HepG2 (cell line): ENCODE measurements around the gene NXPH4. TPM values are rescaled to one million over a fixed set of nuclear protein-coding genes. Genes with fewer than 3 reads are reported as not detected.

ENCODE experiments used
- AGO1 ChIP-seq: fragments of 200-400 bp; formaldehyde crosslinking; IDR thresholded peaks from 2 replicates; pipeline ENCODE4 v1.6.1; 2017; ENCODE audit warnings: mild to moderate bottlenecking, low read depth, low read length, moderate library complexity; ENCODE audit not compliant: poor library complexity, severe bottlenecking
- AGO2 ChIP-seq: fragments of 200-400 bp; formaldehyde crosslinking; optimal IDR thresholded peaks from 2 replicates; pipeline ENCODE3; 2017; ENCODE audit warnings: mild to moderate bottlenecking, low read depth, low read length, moderate library complexity
- FOXP1 ChIP-seq, 2 experiments: fragments of 450-650 bp in 1 of 2; IDR thresholded peaks; 2 replicates each; pipeline ENCODE4 v1.6.1; 2017 to 2018; ENCODE audit warnings: antibody characterized with exemption in 1 of 2
- GTF3A ChIP-seq: sonication (generic); formaldehyde crosslinking; conservative IDR thresholded peaks from 2 replicates; pipeline ENCODE4 v1.4.0; 2020; ENCODE audit warnings: mild to moderate bottlenecking, missing genetic modification reagents
- HNF4G ChIP-seq, 2 experiments: sonication (generic) in 1 of 2; formaldehyde crosslinking in 1 of 2; IDR thresholded peaks; 2 replicates each; pipeline versions ENCODE4 v1.4.0 to v1.6.1; 2011 to 2020; ENCODE audit warnings: borderline replicate concordance in 2 of 2, low read depth in 2 of 2, mild to moderate bottlenecking in 2 of 2, low read length in 1 of 2, missing genetic modification reagents in 1 of 2, moderate library complexity in 1 of 2
- NFKB2 ChIP-seq: sonication (generic); formaldehyde crosslinking; IDR thresholded peaks from 2 replicates; pipeline ENCODE4 v1.4.0; 2020; ENCODE audit warnings: missing genetic modification reagents, borderline replicate concordance
- NR2F2 ChIP-seq: IDR thresholded peaks from 2 replicates; pipeline ENCODE4 v1.6.1; 2012; ENCODE audit warnings: low read depth, inconsistent platforms, borderline replicate concordance
- RORA ChIP-seq: sonication (generic); formaldehyde crosslinking; IDR thresholded peaks from 2 replicates; pipeline ENCODE4 v1.5.0; 2020; ENCODE audit warnings: mild to moderate bottlenecking, missing genetic modification reagents, moderate library complexity
- ZNF232 ChIP-seq: sonication (generic); formaldehyde crosslinking; IDR thresholded peaks from 2 replicates; pipeline ENCODE4 v1.4.0; 2020; ENCODE audit warnings: missing genetic modification reagents, borderline replicate concordance
- ZNF546 ChIP-seq: sonication (generic); formaldehyde crosslinking; conservative IDR thresholded peaks from 2 replicates; pipeline ENCODE4 v1.8.1; 2023; ENCODE audit warnings: mild to moderate bottlenecking, missing genetic modification reagents
- ZNF550 ChIP-seq: sonication (generic); formaldehyde crosslinking; IDR thresholded peaks from 2 replicates; pipeline ENCODE4 v1.4.0; 2020; ENCODE audit warnings: mild to moderate bottlenecking, missing genetic modification reagents, borderline replicate concordance
- ZNF597 ChIP-seq: sonication (generic); formaldehyde crosslinking; IDR thresholded peaks from 2 replicates; pipeline ENCODE4 v1.5.0; 2020; ENCODE audit warnings: missing genetic modification reagents
- ZNF724P ChIP-seq: sonication (generic); formaldehyde crosslinking; IDR thresholded peaks from 2 replicates; pipeline ENCODE4 v1.8.0; 2022; ENCODE audit warnings: missing genetic modification reagents, borderline replicate concordance
- ZNF878 ChIP-seq: sonication (generic); formaldehyde crosslinking; IDR thresholded peaks from 2 replicates; pipeline ENCODE4 v1.8.1; 2023; ENCODE audit warnings: mild to moderate bottlenecking, missing genetic modification reagents, moderate library complexity
- polyA plus RNA-seq, 8 experiments: library from polyadenylated mRNA; depleted of rRNA in 3 of 8; stranded (reverse) in 7 of 8; unstranded in 1 of 8; fragments of >200 nt; fragmentation: Illumina TruSeq in 4 of 8; extraction: Trizol in 4 of 8; gene quantifications; 2 replicates each; pipeline versions ENCODE4 v1.2.1 to v1.2.3, GENCODE V29; 2011 to 2016; ENCODE audit warnings: low read depth in 4 of 8, missing spikeins in 1 of 8, mixed read lengths in 1 of 8; ENCODE audit not compliant: insufficient read depth in 1 of 8
- total RNA-seq, 5 experiments: library from RNA; depleted of rRNA; stranded (reverse); fragments of >200 nt; fragmentation: Illumina TruSeq; extraction: Trizol; gene quantifications; 2 replicates each; pipeline ENCODE4 v1.2.3, GENCODE V29; 2016; ENCODE audit warnings: low read depth in 1 of 5
- TF ChIP-seq, protein P1 (sequence below): sonication (generic); formaldehyde crosslinking; IDR thresholded peaks from 2 replicates; pipeline ENCODE4 v1.5.0; 2020; ENCODE audit warnings: mild to moderate bottlenecking, missing genetic modification reagents
- TF ChIP-seq, protein P2 (sequence below): sonication (generic); formaldehyde crosslinking; IDR thresholded peaks from 2 replicates; pipeline ENCODE4 v1.4.0; 2020; ENCODE audit warnings: mild to moderate bottlenecking, low read depth, missing genetic modification reagents

Gene NXPH4
- total and polyA plus RNA-seq, 2 of the 13 experiments (the other 11 are each of a cell fraction or from before 2014, with no cell fraction given), result 0.13 TPM; not detected in 1

DNA sequence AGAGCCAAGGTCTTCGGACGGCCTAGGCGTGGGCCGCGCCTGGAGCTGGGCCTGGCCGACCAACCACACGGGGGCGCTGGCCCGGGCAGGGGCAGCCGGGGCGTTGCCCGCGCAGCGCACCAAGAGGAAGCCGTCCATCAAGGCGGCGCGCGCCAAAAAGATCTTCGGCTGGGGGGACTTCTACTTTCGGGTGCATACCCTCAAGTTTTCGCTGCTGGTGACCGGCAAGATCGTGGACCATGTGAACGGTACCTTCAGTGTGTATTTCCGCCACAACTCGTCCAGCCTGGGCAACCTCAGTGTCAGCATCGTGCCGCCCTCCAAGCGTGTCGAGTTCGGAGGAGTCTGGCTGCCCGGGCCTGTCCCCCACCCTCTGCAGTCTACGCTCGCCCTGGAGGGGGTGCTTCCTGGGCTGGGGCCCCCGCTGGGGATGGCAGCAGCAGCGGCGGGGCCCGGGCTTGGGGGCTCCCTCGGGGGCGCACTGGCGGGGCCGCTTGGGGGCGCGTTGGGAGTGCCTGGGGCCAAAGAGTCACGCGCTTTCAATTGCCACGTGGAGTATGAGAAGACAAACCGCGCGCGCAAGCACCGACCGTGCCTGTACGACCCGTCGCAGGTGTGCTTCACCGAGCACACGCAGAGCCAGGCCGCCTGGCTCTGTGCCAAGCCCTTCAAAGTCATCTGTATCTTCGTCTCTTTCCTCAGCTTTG is 8.5 kb downstream of the NXPH4 start (continued):
- TF ChIP-seq ZNF724P (no peak), ZNF878 (CRISPR knock-in tag) (no peak), ZNF597 (CRISPR knock-in tag) (no peak), NFKB2 (CRISPR knock-in tag) (no peak; the same call in 1 of the 2 replicates), ZNF546 (CRISPR knock-in tag) (no peak), GTF3A (no peak), AGO1 (no peak), NR2F2 (no peak), ZNF550 (CRISPR knock-in tag) (no peak), ZNF232 (CRISPR knock-in tag) (no peak), AGO2 (no peak), HNF4G (IDR thresholded peaks at IDR 0.05; ENCODE audit: borderline replicate concordance, low read depth, low read length) (no peak; the same call in 1 of the 2 replicates), HNF4G (CRISPR knock-in tag; IDR thresholded peaks at IDR 0.05; ENCODE audit: borderline replicate concordance, low read depth) (no peak), FOXP1 (IDR thresholded peaks at IDR 0.05) (no peak), FOXP1 (CRISPR knock-in tag; IDR thresholded peaks at IDR 0.05) (no peak), RORA (no peak)
- TF ChIP-seq, protein P1, sequence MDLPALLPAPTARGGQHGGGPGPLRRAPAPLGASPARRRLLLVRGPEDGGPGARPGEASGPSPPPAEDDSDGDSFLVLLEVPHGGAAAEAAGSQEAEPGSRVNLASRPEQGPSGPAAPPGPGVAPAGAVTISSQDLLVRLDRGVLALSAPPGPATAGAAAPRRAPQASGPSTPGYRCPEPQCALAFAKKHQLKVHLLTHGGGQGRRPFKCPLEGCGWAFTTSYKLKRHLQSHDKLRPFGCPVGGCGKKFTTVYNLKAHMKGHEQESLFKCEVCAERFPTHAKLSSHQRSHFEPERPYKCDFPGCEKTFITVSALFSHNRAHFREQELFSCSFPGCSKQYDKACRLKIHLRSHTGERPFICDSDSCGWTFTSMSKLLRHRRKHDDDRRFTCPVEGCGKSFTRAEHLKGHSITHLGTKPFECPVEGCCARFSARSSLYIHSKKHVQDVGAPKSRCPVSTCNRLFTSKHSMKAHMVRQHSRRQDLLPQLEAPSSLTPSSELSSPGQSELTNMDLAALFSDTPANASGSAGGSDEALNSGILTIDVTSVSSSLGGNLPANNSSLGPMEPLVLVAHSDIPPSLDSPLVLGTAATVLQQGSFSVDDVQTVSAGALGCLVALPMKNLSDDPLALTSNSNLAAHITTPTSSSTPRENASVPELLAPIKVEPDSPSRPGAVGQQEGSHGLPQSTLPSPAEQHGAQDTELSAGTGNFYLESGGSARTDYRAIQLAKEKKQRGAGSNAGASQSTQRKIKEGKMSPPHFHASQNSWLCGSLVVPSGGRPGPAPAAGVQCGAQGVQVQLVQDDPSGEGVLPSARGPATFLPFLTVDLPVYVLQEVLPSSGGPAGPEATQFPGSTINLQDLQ (CRISPR knock-in tag), result no peak
- TF ChIP-seq, protein P2, sequence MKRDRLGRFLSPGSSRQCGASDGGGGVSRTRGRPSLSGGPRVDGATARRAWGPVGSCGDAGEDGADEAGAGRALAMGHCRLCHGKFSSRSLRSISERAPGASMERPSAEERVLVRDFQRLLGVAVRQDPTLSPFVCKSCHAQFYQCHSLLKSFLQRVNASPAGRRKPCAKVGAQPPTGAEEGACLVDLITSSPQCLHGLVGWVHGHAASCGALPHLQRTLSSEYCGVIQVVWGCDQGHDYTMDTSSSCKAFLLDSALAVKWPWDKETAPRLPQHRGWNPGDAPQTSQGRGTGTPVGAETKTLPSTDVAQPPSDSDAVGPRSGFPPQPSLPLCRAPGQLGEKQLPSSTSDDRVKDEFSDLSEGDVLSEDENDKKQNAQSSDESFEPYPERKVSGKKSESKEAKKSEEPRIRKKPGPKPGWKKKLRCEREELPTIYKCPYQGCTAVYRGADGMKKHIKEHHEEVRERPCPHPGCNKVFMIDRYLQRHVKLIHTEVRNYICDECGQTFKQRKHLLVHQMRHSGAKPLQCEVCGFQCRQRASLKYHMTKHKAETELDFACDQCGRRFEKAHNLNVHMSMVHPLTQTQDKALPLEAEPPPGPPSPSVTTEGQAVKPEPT (CRISPR knock-in tag), result no peak
